ENCODE results near the gene BMAL1. TPM values are rescaled to one million over a fixed set of nuclear protein-coding genes. Genes with fewer than 3 reads are reported as not detected.

BMAL1 gene
- total RNA-seq, 3 donors from 2014 or later (not counting 1 experiment from before 2014, with no cell fraction given), result 142 to 162 (median 145) TPM

GRCh38 chr11:13320688-13321087 lies 43.1 kb downstream of the BMAL1 start:
- H3K36me3 Mint-ChIP-seq, result no peaks in the 10 kb centered on the region

GRCh38 chr11:13321431-13321830 lies 43.8 kb downstream of the BMAL1 start:
- Histone ChIP-seq H3K36me3 (ENCODE audit: control insufficient read depth, insufficient read depth, low read length) (peaks cover 13% of the 10 kb centered on the region), H3K27me3 (ENCODE audit: control insufficient read depth, insufficient read depth, low read length) (no peaks in the 10 kb centered on the region), H3K9me3 (ENCODE audit: control insufficient read depth, insufficient read depth, low read length) (no peaks in the 10 kb centered on the region), H3K4me1 (ENCODE audit: control insufficient read depth, insufficient read depth, low read length) (peaks cover 30% of the 10 kb centered on the region), H3K27ac (ENCODE audit: low read length) (no peak overlapping the region), H3K4me3 (ENCODE audit: low read length) (no peak overlapping the region)
- TF ChIP-seq CTCF (IDR thresholded peaks at IDR 0.05), result no peak
- WGBS (ENCODE audit: insufficient coverage), result 83% methylated on average over 2 of the region's 2 CpGs
- no peaks in the 10 kb centered on the region for H3K36me3 Mint-ChIP-seq
- H3K27ac Mint-ChIP-seq, result peak overlapping the region; percentile 77 to 84
- ATAC-seq (no peak), DNase-seq (no peak)
- no peaks in the 10 kb centered on the region for H3K9me3 Mint-ChIP-seq
- H3K4me3 Mint-ChIP-seq, result peak overlapping the region; percentile 29
- H3K27me3 Mint-ChIP-seq (ENCODE audit: low read depth in 2 of 2), result no peaks in the 10 kb centered on the region
- intact Hi-C loops (cut with micrococcal nuclease), result no loop called here
- peaks cover 85 to 86% of the 10 kb centered on the region in 2 donors for H3K4me1 Mint-ChIP-seq

More at GRCh38 chr11:13320688-13321087, 43.1 kb downstream of the BMAL1 start:
- Mint-ChIP-seq H3K27me3 (ENCODE audit: low read depth in 2 of 2) (no peaks in the 10 kb centered on the region), H3K4me3 (no peak overlapping the region), H3K27ac (peak overlapping the region; percentile 77 to 84), H3K4me1 (peaks cover 80 to 89% of the 10 kb centered on the region in 2 donors), H3K9me3 (no peaks in the 10 kb centered on the region)
- Histone ChIP-seq H3K27ac (ENCODE audit: low read length) (no peak overlapping the region), H3K9me3 (ENCODE audit: control insufficient read depth, insufficient read depth, low read length) (no peaks in the 10 kb centered on the region), H3K27me3 (ENCODE audit: control insufficient read depth, insufficient read depth, low read length) (no peaks in the 10 kb centered on the region), H3K36me3 (ENCODE audit: control insufficient read depth, insufficient read depth, low read length) (peaks cover 8% of the 10 kb centered on the region), H3K4me1 (ENCODE audit: control insufficient read depth, insufficient read depth, low read length) (peaks cover 37% of the 10 kb centered on the region), H3K4me3 (ENCODE audit: low read length) (no peak overlapping the region)
- no peak for ATAC-seq
- 94% methylated on average over 3 of the region's 3 CpGs for WGBS (ENCODE audit: insufficient coverage)
- DNase-seq, result no peak
- TF ChIP-seq CTCF (IDR thresholded peaks at IDR 0.05), result no peak
- intact Hi-C loops (cut with micrococcal nuclease), result no loop called here

- Histone ChIP-seq H3K36me3 (ENCODE audit: control insufficient read depth, insufficient read depth, low read length) (peaks cover 22% of the 10 kb centered on the region), H3K27me3 (ENCODE audit: control insufficient read depth, insufficient read depth, low read length) (no peaks in the 10 kb centered on the region), H3K4me1 (ENCODE audit: control insufficient read depth, insufficient read depth, low read length) (peaks cover 27% of the 10 kb centered on the region), H3K4me3 (ENCODE audit: low read length) (no peak overlapping the region), H3K9me3 (ENCODE audit: control insufficient read depth, insufficient read depth, low read length) (no peaks in the 10 kb centered on the region), H3K27ac (ENCODE audit: low read length) (no peak overlapping the region)
- WGBS (ENCODE audit: insufficient coverage), result 98% methylated on average over 8 of the region's 8 CpGs
- peaks cover 70 to 83% of the 10 kb centered on the region in 2 donors for H3K4me1 Mint-ChIP-seq
- no peak for TF ChIP-seq CTCF (IDR thresholded peaks at IDR 0.05)
- no peak overlapping the region for H3K4me3 Mint-ChIP-seq
- H3K36me3 Mint-ChIP-seq, result no peaks in the 10 kb centered on the region
- no peaks in the 10 kb centered on the region for H3K27me3 Mint-ChIP-seq (ENCODE audit: low read depth in 2 of 2)
- peak overlapping the region; percentile 50 to 58 for H3K27ac Mint-ChIP-seq
- DNase-seq (no peak), ATAC-seq (no peak)
- H3K9me3 Mint-ChIP-seq, result no peaks in the 10 kb centered on the region
- intact Hi-C loops (cut with micrococcal nuclease), result no loop called here
These were observed 46.6 kb downstream of the BMAL1 start for GRCh38 chr11:13324141-13324540.

GRCh38 chr11:13324709-13325108 lies 47.1 kb downstream of the BMAL1 start:
- Histone ChIP-seq H3K4me1 (ENCODE audit: control insufficient read depth, insufficient read depth, low read length) (peaks cover 24% of the 10 kb centered on the region), H3K27ac (ENCODE audit: low read length) (no peak overlapping the region), H3K4me3 (ENCODE audit: low read length) (no peak overlapping the region), H3K9me3 (ENCODE audit: control insufficient read depth, insufficient read depth, low read length) (no peaks in the 10 kb centered on the region), H3K36me3 (ENCODE audit: control insufficient read depth, insufficient read depth, low read length) (peaks cover 25% of the 10 kb centered on the region), H3K27me3 (ENCODE audit: control insufficient read depth, insufficient read depth, low read length) (no peaks in the 10 kb centered on the region)
- DNase-seq (no peak), ATAC-seq (peak; percentile 43 to 72 (median 56))
- 68% methylated on average over 5 of the region's 5 CpGs for WGBS (ENCODE audit: insufficient coverage)
- intact Hi-C loops (cut with micrococcal nuclease), result no loop called here
- no peaks in the 10 kb centered on the region for H3K36me3 Mint-ChIP-seq
- TF ChIP-seq CTCF (IDR thresholded peaks at IDR 0.05), result no peak
- H3K27me3 Mint-ChIP-seq (ENCODE audit: low read depth in 2 of 2), result no peaks in the 10 kb centered on the region
- H3K4me3 Mint-ChIP-seq, result no peak overlapping the region
- H3K9me3 Mint-ChIP-seq, result no peaks in the 10 kb centered on the region
- peaks cover 73 to 86% of the 10 kb centered on the region in 2 donors for H3K4me1 Mint-ChIP-seq
- H3K27ac Mint-ChIP-seq, result peak overlapping the region; percentile 50 to 58

All from natural killer cell (primary cell).